AG08396 (cell line): Measurements from ENCODE around the gene CCDC66.

ENCODE experiments used
- DNase-seq: peaks from one replicate; pipeline ENCODE4 v3.0.0; 2012; ENCODE audit warnings: low spot score, mixed read lengths

CCDC66 gene

GRCh38 chr3:56622381-56622780, 65.4 kb downstream of the CCDC66 start:
- DNase-seq, result no peak

GRCh38 chr3:56624725-56625124, 67.8 kb downstream of the CCDC66 start:
- DNase-seq, result peak; percentile 25

- no peak for DNase-seq
Measured at GRCh38 chr3:56629047-56629446, 72.1 kb downstream of the CCDC66 start.

- DNase-seq, result no peak
Measured at GRCh38 chr3:56629451-56629850, 72.5 kb downstream of the CCDC66 start.

- no peak for DNase-seq
Measured at GRCh38 chr3:56630966-56631365, 74.0 kb downstream of the CCDC66 start.

- DNase-seq, result no peak
Measured at GRCh38 chr3:56633181-56633580, 76.2 kb downstream of the CCDC66 start.

GRCh38 chr3:56633602-56634535, 76.9 kb downstream of the CCDC66 start:
- DNase-seq, result no peak

GRCh38 chr3:56645407-56645806, 88.4 kb downstream of the CCDC66 start:
- DNase-seq, result no peak

GRCh38 chr3:56654460-56654859, 97.5 kb downstream of the CCDC66 start:
- DNase-seq, result no peak

- DNase-seq, result no peak
Measured at GRCh38 chr3:56655709-56656108, 98.7 kb downstream of the CCDC66 start.

GRCh38 chr3:56664823-56665222, 107.8 kb downstream of the CCDC66 start:
- no peak for DNase-seq

- no peak for DNase-seq
Measured at GRCh38 chr3:56667973-56668579, 111.1 kb downstream of the CCDC66 start.
